ENCODE data around the gene QRICH2. TPM values are rescaled to one million over a fixed set of nuclear protein-coding genes. Genes with fewer than 3 reads are reported as not detected.
"Not testable (repeated sequence)": the region's sequence is repeated elsewhere in the genome, so short reads cannot be mapped to it uniquely, and the experiment has no call there.

The QRICH2 gene
- total RNA-seq, 4 donors from 2014 or later = 1.6 to 2.6 (median 2.0) TPM

DNA sequence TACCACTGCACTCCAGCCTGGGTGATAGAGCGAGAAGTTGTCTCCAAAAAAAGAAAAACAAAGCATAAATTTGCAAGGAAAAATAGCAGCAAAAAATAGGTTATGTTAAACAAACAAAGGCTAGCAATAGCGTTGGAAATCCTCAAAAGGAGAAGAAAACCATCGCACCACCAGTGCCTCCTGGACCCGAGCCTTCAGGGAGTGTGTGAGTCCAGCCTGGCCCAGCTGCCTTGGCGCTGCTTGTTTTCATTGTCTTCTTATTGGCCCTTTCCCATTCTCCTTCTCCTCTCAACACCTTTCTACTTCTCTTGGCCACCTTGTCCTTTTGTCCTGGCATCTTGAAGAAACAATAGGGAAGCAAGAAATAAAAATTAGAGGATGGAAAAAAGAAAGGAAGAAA is 47.4 kb downstream of the QRICH2 start:
- Histone ChIP-seq H3K9me3 (no peaks in the 10 kb centered on the region), H3K4me3 (no peak overlapping the region), H3K4me1 (peaks cover 36 to 69% (median 57%) of the 10 kb centered on the region in 4 donors), H3K27ac (peak overlapping the region; percentile 90 to 98 (median 92)), H3K27me3 (no peaks in the 10 kb centered on the region), H3K36me3 (no peaks in the 10 kb centered on the region)
- TF ChIP-seq, protein P1, sequence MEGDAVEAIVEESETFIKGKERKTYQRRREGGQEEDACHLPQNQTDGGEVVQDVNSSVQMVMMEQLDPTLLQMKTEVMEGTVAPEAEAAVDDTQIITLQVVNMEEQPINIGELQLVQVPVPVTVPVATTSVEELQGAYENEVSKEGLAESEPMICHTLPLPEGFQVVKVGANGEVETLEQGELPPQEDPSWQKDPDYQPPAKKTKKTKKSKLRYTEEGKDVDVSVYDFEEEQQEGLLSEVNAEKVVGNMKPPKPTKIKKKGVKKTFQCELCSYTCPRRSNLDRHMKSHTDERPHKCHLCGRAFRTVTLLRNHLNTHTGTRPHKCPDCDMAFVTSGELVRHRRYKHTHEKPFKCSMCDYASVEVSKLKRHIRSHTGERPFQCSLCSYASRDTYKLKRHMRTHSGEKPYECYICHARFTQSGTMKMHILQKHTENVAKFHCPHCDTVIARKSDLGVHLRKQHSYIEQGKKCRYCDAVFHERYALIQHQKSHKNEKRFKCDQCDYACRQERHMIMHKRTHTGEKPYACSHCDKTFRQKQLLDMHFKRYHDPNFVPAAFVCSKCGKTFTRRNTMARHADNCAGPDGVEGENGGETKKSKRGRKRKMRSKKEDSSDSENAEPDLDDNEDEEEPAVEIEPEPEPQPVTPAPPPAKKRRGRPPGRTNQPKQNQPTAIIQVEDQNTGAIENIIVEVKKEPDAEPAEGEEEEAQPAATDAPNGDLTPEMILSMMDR (IDR thresholded peaks at IDR 0.05) = no peak
- TF ChIP-seq EP300 (IDR thresholded peaks at IDR 0.05; ENCODE audit: low read depth) (no peak), POLR2AphosphoS5 (IDR thresholded peaks at IDR 0.05) (no peak), POLR2A (IDR thresholded peaks at IDR 0.05) (no peak)
- DNase-seq = no peak
- intact Hi-C loops (cut with DNase I; ENCODE audit: low total_unique reads) = no loop called here
- in situ Hi-C loops (cut with MboI; ENCODE audit: low pct_ligation_motif_present in 1 of 4, low pct_unique_long_range_greater_than_20kb in 1 of 4, low sequenced_read_pairs in 3 of 4) = no loop called here
- WGBS, 2 donors (ENCODE audit: low coverage in 1 of 2) = 61 to 77% methylated on average over 2 to 5 of the region's 5 CpGs

DNA sequence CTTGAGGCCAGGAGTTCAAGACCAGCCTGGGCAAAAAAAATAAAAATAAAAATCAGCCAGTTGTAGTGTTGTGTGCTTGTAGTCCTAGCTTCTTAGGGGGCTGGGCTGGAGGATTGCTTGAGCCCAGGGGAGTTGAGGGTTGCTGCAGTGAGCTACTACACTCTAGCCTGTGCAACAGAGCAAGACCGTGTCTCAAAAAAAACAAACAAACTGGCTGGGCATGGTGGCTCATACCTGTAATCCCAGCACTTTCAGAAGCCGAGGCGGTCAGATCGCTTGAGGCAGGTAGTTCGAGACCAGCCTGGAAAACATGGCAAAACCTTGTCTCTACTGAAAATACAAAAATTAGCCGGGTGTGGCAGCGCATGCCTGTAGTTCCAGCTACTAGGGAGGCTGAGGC is 47.9 kb downstream of the QRICH2 start:
- TF ChIP-seq EP300 (IDR thresholded peaks at IDR 0.05; ENCODE audit: low read depth) (no peak), POLR2AphosphoS5 (IDR thresholded peaks at IDR 0.05) (no peak), POLR2A (IDR thresholded peaks at IDR 0.05) (no peak)
- TF ChIP-seq, protein P1 (IDR thresholded peaks at IDR 0.05) = no peak
- H3K27ac ChIP-seq = peak overlapping the region; percentile 90 to 98 (median 92)
- intact Hi-C loops (cut with DNase I; ENCODE audit: low total_unique reads) = no loop called here
- no peak overlapping the region for H3K4me3 ChIP-seq
- no peaks in the 10 kb centered on the region for H3K27me3 ChIP-seq
- 90 to 100% methylated on average over 2 to 7 of the region's 7 CpGs for WGBS, 2 donors (ENCODE audit: low coverage in 1 of 2)
- in situ Hi-C loops (cut with MboI; ENCODE audit: low pct_ligation_motif_present in 1 of 4, low pct_unique_long_range_greater_than_20kb in 1 of 4, low sequenced_read_pairs in 3 of 4) = no loop called here
- no peaks in the 10 kb centered on the region for H3K9me3 ChIP-seq
- H3K36me3 ChIP-seq = no peaks in the 10 kb centered on the region
- H3K4me1 ChIP-seq = peaks cover 36 to 69% (median 57%) of the 10 kb centered on the region in 4 donors
- no peak for DNase-seq

- H3K9me3 ChIP-seq; H3K27ac ChIP-seq; H3K36me3 ChIP-seq; DNase-seq; intact Hi-C loops (cut with DNase I; ENCODE audit: low total_unique reads); H3K4me3 ChIP-seq; in situ Hi-C loops (cut with MboI; ENCODE audit: low pct_ligation_motif_present in 1 of 4, low pct_unique_long_range_greater_than_20kb in 1 of 4, low sequenced_read_pairs in 3 of 4); H3K27me3 ChIP-seq: not testable (repeated sequence)
- TF ChIP-seq POLR2A (IDR thresholded peaks at IDR 0.05) = peak; percentile 48
- 76 to 77% methylated on average over 5 to 19 of the region's 19 CpGs for WGBS, 2 donors (ENCODE audit: low coverage in 1 of 2)
- H3K4me1 ChIP-seq = peaks cover 31 to 58% (median 45%) of the 10 kb centered on the region in 4 donors
Observed at GRCh38 chr17:76256430-76257050, 51.5 kb downstream of the QRICH2 start.

GRCh38 chr17:76255801-76256429 is 52.2 kb downstream of the QRICH2 start:
- no peaks in the 10 kb centered on the region for H3K9me3 ChIP-seq
- in situ Hi-C loops (cut with MboI; ENCODE audit: low pct_ligation_motif_present in 1 of 4, low pct_unique_long_range_greater_than_20kb in 1 of 4, low sequenced_read_pairs in 3 of 4) (no loop called here), intact Hi-C loops (cut with DNase I; ENCODE audit: low total_unique reads) (no loop called here)
- TF ChIP-seq EP300 (IDR thresholded peaks at IDR 0.05; ENCODE audit: low read depth) (no peak), POLR2AphosphoS5 (IDR thresholded peaks at IDR 0.05) (no peak), POLR2A (IDR thresholded peaks at IDR 0.05) (no peak)
- TF ChIP-seq, protein P1 (IDR thresholded peaks at IDR 0.05) = no peak
- H3K36me3 ChIP-seq = no peaks in the 10 kb centered on the region
- H3K4me3 ChIP-seq = no peak overlapping the region
- no peak overlapping the region for H3K27ac ChIP-seq
- peak; percentile 6 for DNase-seq
- WGBS, 2 donors (ENCODE audit: low coverage in 1 of 2) = 68% methylated on average over 6 of the region's 6 CpGs; no CpG with 5 or more reads in 1 of the 2 donors
- H3K27me3 ChIP-seq = no peaks in the 10 kb centered on the region
- H3K4me1 ChIP-seq = peaks cover 31 to 58% (median 43%) of the 10 kb centered on the region in 4 donors
